T-helper 2 cell treated with Interferon-gamma antibody and Interleukin-4, amounts not matched to agents 100 ng/mL and 5 ng/mL, for 36 hours (primary cell): ENCODE data around the gene SUSD4. TPM values are rescaled to one million over a fixed set of nuclear protein-coding genes. Genes with fewer than 3 reads are reported as not detected.
"Not testable (repeated sequence)": the region's sequence is repeated elsewhere in the genome, so short reads cannot be mapped to it uniquely, and the experiment has no call there.

Source experiments
- intact Hi-C: fragments of 100-400 bp; cut with micrococcal nuclease; formaldehyde crosslinking; loops from one replicate; pipeline ENCODE4 v1.15.1; 2023
- total RNA-seq: library from RNA; stranded (reverse); gene quantifications from 2 replicates; pipeline ENCODE4 v1.2.3, GENCODE V29; 2022

Gene SUSD4
- total RNA-seq, 1 donor from 2014 or later, result 2.4 TPM

GRCh38 chr1:223298701-223299100 is 65.3 kb downstream of the SUSD4 start:
- intact Hi-C loops, result no loop called here

- intact Hi-C loops, result no loop called here
Measured at GRCh38 chr1:223297800-223298199, 66.2 kb downstream of the SUSD4 start.

GRCh38 chr1:223291796-223292195 is 72.2 kb downstream of the SUSD4 start:
- intact Hi-C loops, result no loop called here

GRCh38 chr1:223290397-223290796 is 73.6 kb downstream of the SUSD4 start:
- intact Hi-C loops, result no loop called here

GRCh38 chr1:223289621-223290020 is 74.4 kb downstream of the SUSD4 start:
- intact Hi-C loops, result no loop called here

- intact Hi-C loops, result no loop called here
Measured at GRCh38 chr1:223288826-223289225, 75.2 kb downstream of the SUSD4 start.

GRCh38 chr1:223285452-223285851 is 78.5 kb downstream of the SUSD4 start:
- intact Hi-C loops, result no loop called here

- intact Hi-C loops, result not testable (repeated sequence)
Measured at GRCh38 chr1:223283697-223284096, 80.3 kb downstream of the SUSD4 start.

- intact Hi-C loops, result not testable (repeated sequence)
Measured at GRCh38 chr1:223278311-223278710, 85.7 kb downstream of the SUSD4 start.

GRCh38 chr1:223276029-223276428 is 87.9 kb downstream of the SUSD4 start:
- intact Hi-C loops, result no loop called here

- intact Hi-C loops, result no loop called here
Measured at GRCh38 chr1:223273511-223273910, 90.5 kb downstream of the SUSD4 start.

- intact Hi-C loops, result no loop called here
Measured at GRCh38 chr1:223271085-223271781, 92.7 kb downstream of the SUSD4 start.

- intact Hi-C loops, result no loop called here
Measured at GRCh38 chr1:223270155-223270554, 93.8 kb downstream of the SUSD4 start.

GRCh38 chr1:223269006-223269405 is 95.0 kb downstream of the SUSD4 start:
- intact Hi-C loops, result no loop called here

GRCh38 chr1:223266632-223267172 is 97.3 kb downstream of the SUSD4 start:
- intact Hi-C loops, result no loop called here

GRCh38 chr1:223264983-223265908 is 98.7 kb downstream of the SUSD4 start:
- intact Hi-C loops, result no loop called here

GRCh38 chr1:223264529-223264928 is 99.4 kb downstream of the SUSD4 start:
- intact Hi-C loops, result no loop called here

- intact Hi-C loops, result no loop called here
Measured at GRCh38 chr1:223261914-223262313, 102.1 kb downstream of the SUSD4 start.

GRCh38 chr1:223260712-223261111 is 103.3 kb downstream of the SUSD4 start:
- intact Hi-C loops, result no loop called here

GRCh38 chr1:223259462-223259861 is 104.5 kb downstream of the SUSD4 start:
- intact Hi-C loops, result no loop called here

- intact Hi-C loops, result no loop called here
Measured at GRCh38 chr1:223258751-223259198, 105.2 kb downstream of the SUSD4 start.
